Lower leg skin (tissue), 3 donors: ENCODE results near the gene GOLGA6L9.
"Not testable (repeated sequence)": the region's sequence is repeated elsewhere in the genome, so short reads cannot be mapped to it uniquely, and the experiment has no call there.

Source experiments
- CTCF ChIP-seq, 3 donors: fragments of 450-650 bp; IDR thresholded peaks; one replicate each; pipeline ENCODE4 v1.5.1; 2016; ENCODE audit warnings: antibody characterized with exemption in 3 of 3, mild to moderate bottlenecking in 3 of 3, moderate library complexity in 2 of 3
- POLR2A ChIP-seq, 2 donors: fragments of 450-650 bp; IDR thresholded peaks; one replicate each; pipeline ENCODE4 v1.6.1; 2016 to 2017; ENCODE audit warnings: antibody characterized with exemption in 2 of 2, mild to moderate bottlenecking in 1 of 2, moderate library complexity in 1 of 2

GRCh38 chr15:82390152-82390551, 39.5 kb upstream of the GOLGA6L9 start:
- not testable (repeated sequence) for TF ChIP-seq CTCF, POLR2A (IDR thresholded peaks at IDR 0.05)
